ENCODE results near the gene TXK. TPM values are rescaled to one million over a fixed set of nuclear protein-coding genes. Genes with fewer than 3 reads are reported as not detected.

TXK gene
- 0.08 to 0.26 TPM (median 0.14 TPM) in 5 replicates for total RNA-seq (2022; extraction: Qiagen RNA extraction)

GRCh38 chr4:48134081-48134480 is at the start of gene TXK:
TXK (minus strand) TSS chr4:48134250; CDS start chr4:48134170, 80 bp downstream.

Other genes with a start within 250 kb of the TXK start
- gene NFXL1, start 219.7 kb downstream of the TXK start, total RNA-seq (2022; extraction: Qiagen RNA extraction): 4.5 to 10.0 TPM (median 5.7 TPM) in 5 replicates
- gene CNGA1, start 117.6 kb downstream of the TXK start, total RNA-seq (2022; extraction: Qiagen RNA extraction): 0.02 TPM in 1 of 5 replicates, not detected in the others
- 0.39 to 1.0 TPM (median 0.68 TPM) in 5 replicates for gene NIPAL1, start 117.5 kb downstream of the TXK start, total RNA-seq (2022; extraction: Qiagen RNA extraction)
- gene TEC, start 135.6 kb upstream of the TXK start, total RNA-seq (2022; extraction: Qiagen RNA extraction): 1.5 to 2.3 TPM (median 1.6 TPM) in 5 replicates
- gene SLAIN2, start 207.3 kb upstream of the TXK start, total RNA-seq (2022; extraction: Qiagen RNA extraction): 19.0 to 27.8 TPM (median 25.4 TPM) in 5 replicates

Data from A549 treated with dexamethasone at 1 μM for 4 hours (cell line).